GM21367 (cell line): ENCODE data around the gene SF3A2.

Source experiments
- ATAC-seq: cut with Tn5 transposase; IDR thresholded peaks from one replicate; pipeline ENCODE4 v1.9.1; 2021; ENCODE audit not compliant: unreplicated experiment

Gene SF3A2

DNA sequence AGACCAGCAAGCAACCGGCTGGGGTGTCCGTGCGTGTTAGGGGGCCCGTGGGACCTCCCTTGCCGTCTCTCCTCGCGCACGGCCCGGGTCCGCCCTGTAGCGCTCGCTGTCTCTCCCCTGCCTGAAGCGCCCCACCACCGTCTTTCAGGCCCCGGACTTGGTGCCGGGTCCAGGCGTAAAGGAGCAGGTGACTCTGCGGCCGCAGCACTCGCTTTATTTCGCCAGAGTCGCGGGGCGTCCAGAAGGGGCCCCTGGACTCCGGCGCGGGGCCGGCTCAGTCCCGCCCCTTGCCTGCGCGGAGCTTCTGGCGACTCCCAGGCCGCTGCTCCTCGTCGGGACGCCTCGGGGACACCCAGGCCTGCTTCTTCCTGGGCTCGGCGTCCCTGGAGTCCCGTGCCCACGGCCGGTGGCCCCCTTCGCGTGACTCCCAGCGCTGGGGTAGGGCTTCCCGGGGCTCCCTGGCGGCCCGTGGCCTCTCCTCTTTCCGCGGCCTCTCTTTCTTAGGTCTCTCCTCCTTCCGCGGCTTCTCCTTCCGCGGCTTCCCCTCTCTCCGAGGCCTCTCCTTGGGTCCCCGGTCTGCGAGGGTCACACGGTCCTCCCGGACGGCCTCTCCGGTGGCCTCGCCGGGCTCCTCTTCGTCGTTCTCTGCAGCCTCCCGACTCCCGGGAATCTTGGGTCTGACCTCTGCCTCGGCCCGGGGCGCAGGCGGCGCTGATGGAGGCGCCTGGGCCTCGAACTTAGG is 15.6 kb downstream of the SF3A2 start:
- ATAC-seq = no peak

DNA sequence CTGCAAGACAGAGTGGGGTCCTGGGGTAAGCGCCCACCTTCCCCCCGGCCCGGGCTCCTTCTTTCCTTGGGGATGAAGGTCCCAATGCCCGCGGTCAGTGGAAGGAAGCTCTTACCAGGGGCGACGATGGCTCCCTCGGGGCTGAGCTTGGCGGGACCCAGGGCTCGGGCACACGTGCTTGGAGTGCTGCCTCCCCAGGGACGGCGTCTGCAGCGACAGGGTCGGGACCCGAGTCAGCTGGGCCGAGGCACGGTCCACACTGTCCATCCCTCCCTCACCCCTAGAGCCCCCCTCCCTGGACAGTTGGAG is 16.1 kb downstream of the SF3A2 start:
- no peak for ATAC-seq

DNA sequence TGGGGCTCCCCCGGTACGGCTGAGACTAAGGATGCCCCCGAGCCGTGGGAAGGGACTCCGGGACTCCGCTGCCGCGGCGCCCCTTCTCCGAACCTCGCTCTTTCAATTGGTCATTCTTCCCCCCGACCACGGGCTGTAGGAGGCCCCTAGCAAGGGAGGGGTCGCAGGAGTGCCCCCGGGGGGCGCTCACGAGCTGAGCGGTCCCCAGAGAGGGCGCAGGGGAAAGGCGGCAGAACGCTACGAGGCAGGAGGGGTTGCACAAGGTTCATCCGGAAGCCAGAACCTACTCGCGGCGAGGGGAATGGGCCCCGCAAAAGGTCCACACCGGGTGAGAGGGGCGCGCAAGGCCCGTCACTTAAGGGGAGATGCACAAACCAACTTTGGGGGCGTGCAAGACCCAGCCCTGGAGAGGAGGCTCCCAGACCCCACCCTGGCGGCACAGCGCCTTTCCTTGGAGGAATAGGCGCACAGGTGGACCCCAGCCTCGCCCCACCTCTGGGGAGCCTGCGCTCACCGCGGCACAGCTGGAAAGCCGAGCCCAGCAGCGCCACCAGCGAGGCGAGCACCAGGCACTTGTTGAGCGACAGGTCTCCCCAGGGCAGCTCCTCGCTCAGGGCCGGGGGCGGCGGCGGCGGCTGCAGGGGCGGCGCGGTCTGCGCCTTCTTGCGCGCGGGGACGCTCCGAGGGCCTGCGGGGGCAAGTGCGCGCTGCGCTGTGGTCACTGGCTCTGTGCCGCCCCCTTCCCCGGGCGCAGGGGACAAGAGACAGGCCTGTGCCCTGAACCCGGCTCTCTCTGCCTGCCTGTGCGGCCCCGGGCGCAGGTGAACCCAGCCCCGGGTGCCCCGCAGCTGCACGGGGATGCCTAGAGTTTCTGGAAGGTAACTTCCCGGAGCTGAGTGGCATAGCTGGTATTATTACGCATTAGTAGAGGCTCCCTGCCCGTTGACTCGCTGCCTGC is 16.8 kb downstream of the SF3A2 start:
- no peak for ATAC-seq

DNA sequence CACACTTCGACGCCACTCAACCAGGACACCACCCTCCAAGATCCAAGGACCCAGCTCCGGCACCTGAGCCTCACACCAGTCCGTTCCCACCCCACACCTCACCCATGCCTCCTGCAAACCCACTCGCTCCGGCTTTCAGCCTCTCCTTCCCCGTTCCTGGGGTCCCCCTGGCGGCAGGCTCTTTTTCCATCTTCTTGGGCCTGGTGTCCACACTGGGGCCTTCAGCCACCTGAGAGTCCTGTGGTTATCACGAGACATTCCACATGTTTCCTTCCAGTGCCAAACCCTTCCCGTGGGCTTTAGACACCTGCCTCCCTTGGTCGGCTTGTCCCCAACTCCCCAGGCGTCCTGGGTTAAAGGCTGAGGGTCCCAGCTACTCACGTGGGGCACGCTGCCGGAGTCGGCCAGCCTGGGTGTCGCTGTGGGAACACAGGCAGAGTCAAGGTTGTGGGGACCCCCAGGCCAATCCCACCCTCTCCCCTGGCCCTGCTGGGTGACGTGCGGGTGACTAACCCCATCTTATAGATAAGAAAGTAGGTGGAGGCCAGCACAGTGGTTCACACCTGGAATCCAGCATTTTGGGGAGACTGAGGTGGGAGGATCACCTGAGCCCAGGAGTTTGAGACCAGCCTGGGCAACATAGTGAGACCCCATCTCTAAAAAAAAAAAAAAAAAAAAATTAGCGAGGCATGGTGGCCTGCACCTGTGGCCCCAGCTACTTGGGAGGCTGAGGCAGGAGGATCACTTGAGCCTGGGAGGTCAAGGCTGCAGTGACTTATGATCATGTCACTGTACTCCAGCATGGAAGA is 17.6 kb downstream of the SF3A2 start:
- no peak for ATAC-seq

DNA sequence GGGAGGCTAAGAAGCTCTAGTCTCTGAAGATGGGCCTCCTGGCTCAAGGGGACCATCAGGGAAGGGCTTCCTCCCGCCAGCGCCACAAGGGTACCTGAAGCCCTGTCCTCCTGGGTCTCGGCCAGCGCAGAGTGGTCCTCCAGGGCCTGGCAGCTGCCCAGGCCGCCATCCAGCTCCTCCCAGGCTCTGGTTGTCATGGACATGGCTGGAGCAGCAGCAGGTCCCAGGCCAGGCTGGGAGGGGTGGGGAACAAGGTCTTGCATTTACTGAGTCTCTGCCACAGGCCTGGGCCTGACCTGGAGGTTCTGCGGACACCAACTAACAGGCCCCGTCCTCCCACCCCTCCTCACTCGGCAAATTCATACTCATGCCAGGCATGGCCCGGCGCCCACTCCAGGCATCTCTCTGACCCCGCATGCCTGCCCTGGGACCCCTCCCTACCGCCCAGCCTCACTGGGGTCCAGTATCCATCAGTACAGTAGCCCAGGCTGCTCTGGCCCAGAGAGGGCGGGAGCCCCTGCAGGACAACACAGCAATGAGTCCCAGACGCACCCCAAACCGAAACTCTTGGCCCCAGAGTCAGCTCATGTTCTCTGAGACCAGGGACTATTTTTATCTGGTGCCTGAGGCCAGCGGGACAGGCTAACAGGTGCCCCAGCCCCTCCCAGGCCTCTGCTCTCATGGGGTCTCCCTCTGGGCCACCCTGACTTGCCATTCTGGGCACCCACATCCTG is 18.7 kb downstream of the SF3A2 start:
- no peak for ATAC-seq

DNA sequence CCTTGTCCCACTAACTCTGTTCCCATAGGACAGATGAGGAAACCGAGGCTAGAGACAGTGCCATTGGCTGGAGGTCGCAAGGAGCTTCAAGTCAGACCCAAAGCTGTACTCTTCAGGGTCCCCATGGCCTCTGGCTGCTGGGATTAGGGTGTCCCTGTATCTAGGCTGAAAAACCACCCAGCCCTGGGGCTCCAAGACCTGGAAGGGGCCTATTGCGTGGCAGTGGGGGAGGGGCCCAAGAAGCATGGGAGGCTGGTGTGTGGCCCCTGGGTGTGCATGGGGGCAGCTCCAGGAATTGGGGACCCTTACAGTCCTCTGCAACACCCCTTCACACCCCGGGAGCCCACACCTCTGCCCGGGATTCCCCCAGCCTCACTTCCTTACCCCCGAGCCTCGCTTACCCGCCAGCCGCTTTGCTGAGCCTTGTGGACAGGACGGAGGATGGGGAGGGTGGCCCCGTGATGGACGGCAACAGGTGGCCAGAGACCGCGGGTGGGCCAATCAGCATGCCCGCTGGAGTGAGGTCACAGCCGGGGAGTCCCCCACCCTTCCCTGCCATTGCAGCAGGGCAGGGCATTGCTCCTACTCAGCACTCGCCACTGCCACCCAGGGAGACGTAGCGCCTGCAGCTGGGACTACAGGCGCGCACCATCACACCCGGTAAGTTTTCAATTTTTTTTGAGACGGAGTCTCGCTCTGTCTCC is 19.5 kb downstream of the SF3A2 start, which contains the start of gene JSRP1:
Gene JSRP1 (minus strand): TSS at position 436 of the 704 bp plus-strand sequence. CDS start 1,103 bp downstream, outside the sequence.
- no peak for ATAC-seq

DNA sequence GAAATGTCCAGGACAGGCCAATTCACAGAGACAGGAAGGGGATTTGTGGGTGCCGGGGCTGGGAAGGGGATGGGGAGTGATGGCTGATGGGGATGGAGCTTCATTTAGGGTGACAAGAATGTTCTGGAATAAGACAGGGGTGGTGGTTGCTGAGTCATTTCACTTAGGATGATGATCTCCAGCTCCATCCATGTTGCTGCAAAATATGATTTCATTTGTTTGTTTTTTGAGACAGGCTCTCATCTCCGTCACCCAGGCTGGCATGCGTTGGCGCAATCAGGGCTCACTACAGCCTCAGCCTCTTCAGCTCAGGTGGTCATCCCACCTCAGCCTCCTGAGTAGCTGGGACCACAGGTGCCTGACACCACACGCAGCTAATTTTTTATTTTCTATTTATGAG is 22.7 kb downstream of the SF3A2 start:
- ATAC-seq = no peak

DNA sequence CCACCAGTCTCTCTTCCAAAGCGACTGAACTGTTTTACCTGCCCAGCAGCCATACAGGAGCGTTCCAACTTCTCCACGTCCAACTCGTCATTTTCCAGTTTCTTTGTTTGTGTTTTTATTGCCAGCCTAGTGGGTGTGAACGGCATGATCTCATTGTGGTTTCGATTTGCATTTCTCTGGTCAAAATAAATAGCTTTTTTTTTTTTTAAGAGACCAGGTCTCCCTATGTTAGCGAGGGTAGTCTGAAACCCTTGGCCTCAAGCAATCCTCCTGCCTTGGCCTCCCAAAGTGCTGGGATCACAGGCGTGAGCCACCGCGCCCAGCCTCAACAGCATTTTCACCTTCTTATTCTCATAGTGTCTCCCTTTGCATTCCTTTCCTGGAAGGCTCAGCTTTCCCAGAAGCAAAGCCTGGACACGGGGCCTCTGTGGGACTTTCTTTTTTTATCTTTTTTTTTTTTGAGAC is 23.7 kb downstream of the SF3A2 start:
- ATAC-seq = no peak

DNA sequence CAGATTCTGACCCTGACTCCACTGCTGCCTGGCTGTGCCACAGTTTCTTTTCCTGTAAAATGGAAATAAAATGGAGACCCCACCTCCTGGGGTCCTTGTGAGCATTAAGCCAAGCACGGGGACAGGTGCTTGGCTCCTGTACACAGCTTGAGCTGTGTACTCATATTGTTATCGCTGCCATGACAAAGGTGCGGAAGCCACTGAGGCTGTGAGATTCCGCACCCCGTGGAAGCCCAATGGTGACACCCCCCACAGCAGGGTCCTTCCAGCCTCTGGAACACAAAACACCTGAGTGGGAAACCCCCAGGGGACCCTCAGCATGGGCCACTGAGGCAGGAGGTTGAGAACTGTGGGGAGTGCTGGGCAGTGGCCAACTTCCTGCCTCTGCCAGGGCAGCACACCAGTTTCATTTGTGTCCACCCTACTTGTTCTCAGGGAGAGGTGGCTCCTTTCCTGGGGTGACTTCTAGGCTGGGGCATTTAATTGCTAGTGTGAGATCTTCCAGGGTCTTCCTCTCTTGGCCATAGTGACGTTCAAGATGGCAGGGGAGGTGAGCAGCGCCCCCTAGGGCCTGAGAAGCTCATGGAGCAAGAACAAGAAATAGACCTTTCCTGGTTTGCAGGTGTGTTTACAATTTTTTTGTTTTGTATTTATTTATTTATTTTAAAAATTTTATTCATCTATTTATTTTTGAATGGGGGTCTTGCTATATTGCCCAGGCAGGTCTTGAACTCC is 25.0 kb downstream of the SF3A2 start:
- ATAC-seq = no peak

DNA sequence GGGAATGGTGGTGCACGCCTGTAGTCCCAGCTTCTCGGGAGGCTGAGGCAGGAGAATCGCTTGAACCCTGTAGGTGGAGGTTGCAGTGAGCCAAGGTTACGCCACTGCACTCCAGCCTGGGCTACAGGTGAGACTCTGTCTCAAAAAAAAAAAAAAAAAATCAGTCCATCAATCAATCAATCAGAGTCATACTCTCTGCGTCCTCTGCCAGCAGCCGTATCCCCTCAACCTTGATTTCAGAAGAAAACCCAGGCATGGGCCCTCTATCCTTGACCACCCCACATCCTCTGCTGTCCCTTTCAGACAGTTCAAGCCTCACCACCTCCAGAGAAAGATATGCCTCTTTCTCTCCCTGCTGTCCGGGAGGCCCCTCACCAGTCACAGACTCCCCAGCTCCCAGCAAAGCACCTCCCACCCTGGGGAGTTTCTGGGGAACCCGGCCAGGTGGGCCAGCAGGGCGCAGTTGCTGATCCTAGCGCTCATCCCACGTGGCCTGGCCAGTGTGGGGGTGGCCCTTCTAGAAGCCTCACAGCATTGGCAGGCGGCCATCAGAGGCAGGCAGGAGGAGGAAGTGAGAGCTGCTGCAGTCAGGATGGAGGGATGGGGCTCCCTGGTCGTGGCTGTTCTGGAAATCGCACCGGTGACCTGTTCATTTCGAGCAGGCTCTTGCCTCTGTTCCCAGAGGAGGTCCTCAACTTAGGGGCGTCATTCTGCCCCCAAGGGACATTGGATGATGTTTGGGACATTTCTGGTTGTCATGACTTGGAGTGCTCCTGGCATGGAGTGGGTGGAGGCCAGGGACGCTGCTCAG is 29.8 kb downstream of the SF3A2 start:
- peak; percentile 32 for ATAC-seq

DNA sequence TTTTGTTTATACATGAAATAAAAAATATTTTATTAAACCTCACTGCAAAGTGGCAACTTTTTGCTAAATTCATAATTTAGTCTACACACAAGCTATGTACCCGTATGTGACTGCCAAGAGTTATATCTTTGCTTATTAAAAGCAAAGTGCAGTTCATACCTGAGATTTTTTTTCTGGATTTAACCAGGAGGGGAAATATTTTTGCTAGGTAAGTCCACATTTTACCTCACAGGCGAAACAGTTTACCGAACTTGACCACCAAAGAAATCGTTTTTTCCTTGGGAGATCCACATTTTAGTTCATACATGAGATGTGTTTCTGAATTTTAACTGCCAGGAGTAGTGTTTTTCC is 31.8 kb downstream of the SF3A2 start:
- no peak for ATAC-seq

DNA sequence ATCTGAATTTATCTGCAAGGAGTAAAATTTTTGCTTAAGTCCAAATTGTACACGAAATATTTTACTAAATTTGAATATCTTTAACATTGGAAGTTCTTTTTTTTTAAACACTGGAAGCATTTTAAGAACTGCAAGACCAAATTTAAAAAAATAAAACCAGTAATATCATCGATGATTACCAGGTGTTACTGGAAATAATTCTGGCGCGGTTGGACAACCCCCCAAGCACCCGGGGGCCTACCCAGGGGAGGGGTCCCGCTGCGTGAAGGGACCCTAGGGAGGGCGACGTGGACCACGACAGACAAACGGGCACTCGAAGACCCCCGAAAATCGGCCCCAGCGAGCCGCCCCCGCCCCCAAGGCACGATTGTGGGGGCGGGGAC is 32.2 kb downstream of the SF3A2 start:
- no peak for ATAC-seq

DNA sequence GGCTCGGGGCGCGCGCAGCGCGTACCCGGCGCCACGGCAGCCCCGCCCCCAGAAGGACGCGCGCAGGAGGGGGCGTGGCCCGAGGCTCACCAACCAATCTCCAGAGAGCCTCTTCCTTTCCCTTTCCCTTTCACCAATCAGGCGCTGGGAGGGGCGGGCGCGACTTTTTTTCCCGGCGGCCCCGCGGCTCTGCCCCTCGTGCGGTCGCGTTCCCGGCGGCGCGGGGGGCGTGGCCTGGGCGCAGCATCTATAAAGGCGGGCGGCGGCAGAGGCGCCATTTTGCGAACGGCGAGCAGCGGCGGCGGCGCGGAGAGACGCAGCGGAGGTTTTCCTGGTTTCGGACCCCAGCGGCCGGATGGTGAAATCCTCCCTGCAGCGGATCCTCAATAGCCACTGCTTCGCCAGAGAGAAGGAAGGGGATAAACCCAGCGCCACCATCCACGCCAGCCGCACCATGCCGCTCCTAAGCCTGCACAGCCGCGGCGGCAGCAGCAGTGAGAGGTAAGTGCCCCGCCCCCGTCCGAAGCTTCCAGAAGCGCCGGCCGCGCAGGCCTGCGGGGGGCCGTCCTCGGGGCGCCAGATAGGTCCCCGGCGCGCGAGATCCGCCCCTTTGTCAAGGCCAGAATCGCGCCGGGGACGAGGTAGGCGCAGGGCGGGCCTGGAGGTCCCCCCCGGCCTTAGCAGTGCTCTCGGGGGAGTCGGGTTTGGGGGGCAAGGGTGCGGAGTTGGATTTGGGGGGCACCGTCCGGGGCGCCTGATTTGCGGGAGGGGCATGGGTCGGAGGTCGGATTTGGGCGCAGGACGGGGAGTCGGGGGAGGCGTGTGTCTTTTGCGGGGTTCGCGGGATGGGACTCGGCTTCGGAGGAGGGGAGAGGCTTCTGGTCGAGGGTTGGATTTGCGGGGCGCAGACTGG is 32.9 kb downstream of the SF3A2 start:
- peak; percentile 40 for ATAC-seq

DNA sequence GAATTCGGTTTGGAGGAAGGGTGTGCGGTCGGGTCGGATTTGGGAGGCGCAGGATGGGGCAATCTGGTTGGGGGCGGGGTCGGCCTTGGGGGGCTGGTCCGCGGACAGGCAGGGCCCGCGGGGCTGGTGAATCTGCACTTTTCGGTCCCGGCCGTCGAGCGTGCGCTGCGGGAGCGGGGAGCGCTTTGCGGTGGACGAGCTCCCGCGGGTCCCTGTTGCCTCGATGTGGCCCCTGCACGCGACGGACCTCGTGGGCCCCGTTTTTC is 33.5 kb downstream of the SF3A2 start:
- ATAC-seq = no peak

DNA sequence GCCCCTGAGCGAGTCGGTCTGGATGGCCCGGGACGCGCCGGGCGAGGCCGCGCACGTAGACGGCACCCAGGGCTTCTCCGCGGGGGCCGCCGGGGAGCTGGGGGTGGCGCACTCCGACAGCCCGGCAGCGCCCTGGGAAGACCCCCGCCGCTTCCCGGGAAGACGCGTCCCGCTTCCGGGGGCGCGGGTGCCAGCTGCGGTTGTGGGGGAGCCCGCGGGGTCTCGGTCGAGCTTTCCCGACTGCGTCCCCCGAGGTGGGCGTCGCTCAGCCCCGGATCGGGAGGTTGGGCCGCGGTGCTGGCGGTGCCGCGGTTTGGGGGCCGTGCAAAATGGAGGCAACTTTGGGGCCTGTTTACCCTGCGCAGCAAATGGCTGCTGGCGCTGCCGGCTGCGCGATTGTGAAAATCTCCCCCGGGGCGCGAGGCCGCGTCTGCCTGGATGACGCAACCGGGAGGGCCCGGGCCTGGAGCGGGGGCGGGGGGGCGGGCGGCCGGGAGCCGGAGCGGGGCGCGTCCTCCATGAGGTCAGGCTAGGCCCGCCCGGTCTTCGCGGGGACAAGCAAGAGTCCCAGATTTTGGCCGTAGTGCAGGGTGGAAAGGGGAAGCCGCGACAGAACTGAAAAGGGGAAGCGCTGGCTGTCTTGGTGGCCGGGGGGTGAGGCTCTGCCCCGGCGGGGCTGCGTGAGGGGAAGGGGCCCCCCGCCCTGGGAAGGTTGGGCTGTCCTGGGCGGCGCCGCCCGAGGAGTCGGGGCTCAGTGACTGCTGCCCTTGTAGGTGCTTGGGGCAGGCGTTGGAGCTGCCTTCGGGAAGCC is 34.0 kb downstream of the SF3A2 start:
- no peak for ATAC-seq

DNA sequence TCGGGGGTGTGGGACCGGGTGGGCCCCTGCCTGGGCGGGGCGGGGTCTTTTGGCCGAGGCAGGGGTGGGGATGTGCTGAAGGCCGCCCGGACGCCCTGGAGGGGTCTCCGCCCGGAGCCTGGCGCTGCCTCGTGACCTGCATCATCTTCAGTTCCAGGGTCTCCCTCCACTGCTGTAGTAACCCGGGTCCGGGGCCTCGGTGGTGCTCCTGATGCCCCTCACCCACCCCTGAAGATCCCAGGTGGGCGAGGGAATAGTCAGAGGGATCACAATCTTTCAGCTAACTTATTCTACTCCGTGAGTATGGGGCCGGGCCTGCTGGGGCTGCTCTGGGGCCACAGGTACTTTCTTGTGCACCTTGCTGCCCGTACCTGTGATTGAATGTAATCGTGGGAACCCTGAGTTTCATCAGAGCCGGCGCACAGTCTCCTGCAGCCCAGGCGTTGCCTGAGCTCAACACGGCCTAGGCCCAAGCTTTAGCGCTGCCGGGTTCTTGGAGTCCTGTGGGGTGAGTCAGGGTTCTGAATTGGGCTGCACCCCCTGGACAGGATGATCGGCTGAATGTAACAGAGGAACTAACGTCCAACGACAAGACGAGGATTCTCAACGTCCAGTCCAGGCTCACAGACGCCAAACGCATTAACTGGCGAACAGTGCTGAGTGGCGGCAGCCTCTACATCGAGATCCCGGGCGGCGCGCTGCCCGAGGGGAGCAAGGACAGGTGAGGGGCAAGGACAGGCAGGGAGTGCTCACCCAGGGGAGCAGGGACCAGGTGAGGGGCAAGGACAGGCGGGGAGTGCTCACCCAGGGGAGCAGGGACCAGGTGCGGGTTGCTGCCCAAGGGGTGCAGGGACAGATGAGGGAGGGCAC is 34.8 kb downstream of the SF3A2 start:
- ATAC-seq = no peak
